Measurements from ENCODE around the gene TUBA4A.

The TUBA4A gene

GRCh38 chr2:219218732-219219701 lies 34.7 kb downstream of the TUBA4A start, which contains the start of gene ABCB6:
ABCB6 (minus strand) TSS chr2:219218958; CDS start chr2:219218673, 285 bp downstream.
- no peak for TF ChIP-seq CTCF (IDR thresholded peaks at IDR 0.05; ENCODE audit: low read depth, low read length, missing control alignments)

GRCh38 chr2:219218217-219218731 lies 35.4 kb downstream of the TUBA4A start:
- no peak for DNase-seq (ENCODE audit: extremely low read depth, low read depth)
- no peak for TF ChIP-seq CTCF (IDR thresholded peaks at IDR 0.05; ENCODE audit: low read depth, low read length, missing control alignments)
- H3K4me3 ChIP-seq (replicated peaks; ENCODE audit: low read depth, low read length), result peak overlapping the region; percentile 60

More at GRCh38 chr2:219218732-219219701, 34.7 kb downstream of the TUBA4A start, which contains the start of gene ABCB6:
- DNase-seq (ENCODE audit: extremely low read depth, low read depth), result no peak
- H3K4me3 ChIP-seq (replicated peaks; ENCODE audit: low read depth, low read length), result peak within 1 kb of the TSS; percentile 60

DNA sequence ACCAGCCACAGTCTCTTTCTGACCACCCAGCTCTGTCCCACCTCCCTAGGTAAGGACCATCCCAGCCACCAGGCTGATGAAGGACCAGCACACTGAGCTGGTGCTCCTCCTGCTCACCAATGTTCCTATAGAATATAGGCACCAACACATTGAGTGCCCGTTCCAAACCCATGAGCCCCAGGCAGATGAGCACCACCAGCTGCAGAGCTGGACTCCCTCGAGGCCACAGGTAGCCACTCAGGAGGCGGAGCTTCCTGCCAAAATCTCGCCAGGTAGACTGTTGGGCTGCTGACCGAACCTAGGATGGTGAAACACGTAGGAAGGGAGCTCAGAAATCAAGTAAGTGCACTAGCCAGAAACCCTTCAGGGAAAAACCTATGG lies 37.2 kb downstream of the TUBA4A start:
- H3K4me3 ChIP-seq (replicated peaks; ENCODE audit: low read depth, low read length), result no peak overlapping the region
- TF ChIP-seq CTCF (IDR thresholded peaks at IDR 0.05; ENCODE audit: low read depth, low read length, missing control alignments), result no peak
- DNase-seq (ENCODE audit: extremely low read depth, low read depth), result no peak

GRCh38 chr2:219215871-219216534 lies 37.7 kb downstream of the TUBA4A start:
- TF ChIP-seq CTCF (IDR thresholded peaks at IDR 0.05; ENCODE audit: low read depth, low read length, missing control alignments), result no peak
- H3K4me3 ChIP-seq (replicated peaks; ENCODE audit: low read depth, low read length), result no peak overlapping the region
- no peak for DNase-seq (ENCODE audit: extremely low read depth, low read depth)

DNA sequence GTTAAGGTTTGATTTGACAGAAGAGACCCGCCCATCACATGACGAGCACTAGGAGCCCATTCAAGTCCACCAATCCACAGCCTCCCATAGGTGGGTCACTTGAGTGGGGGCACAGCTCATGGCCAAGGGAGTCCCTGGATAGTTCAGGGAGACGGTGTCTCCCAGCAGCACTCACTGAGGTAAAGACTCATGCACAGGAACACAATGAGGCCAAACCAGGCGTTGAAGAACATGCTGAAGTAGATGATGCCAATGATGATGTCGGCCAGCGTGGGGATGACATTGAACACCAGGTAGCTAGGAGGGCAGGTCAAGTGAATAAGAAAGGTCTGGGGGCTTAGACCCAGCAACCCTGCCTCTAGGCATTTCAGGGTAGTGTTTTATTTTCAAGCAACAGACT lies 38.9 kb downstream of the TUBA4A start:
- H3K4me3 ChIP-seq (replicated peaks; ENCODE audit: low read depth, low read length), result no peak overlapping the region
- no peak for DNase-seq (ENCODE audit: extremely low read depth, low read depth)
- no peak for TF ChIP-seq CTCF (IDR thresholded peaks at IDR 0.05; ENCODE audit: low read depth, low read length, missing control alignments)

GRCh38 chr2:219214141-219214540 lies 39.6 kb downstream of the TUBA4A start:
- TF ChIP-seq CTCF (IDR thresholded peaks at IDR 0.05; ENCODE audit: low read depth, low read length, missing control alignments), result no peak
- DNase-seq (ENCODE audit: extremely low read depth, low read depth), result no peak

More at GRCh38 chr2:219214141-219214540, 39.6 kb downstream of the TUBA4A start:
- no peak overlapping the region for H3K4me3 ChIP-seq (replicated peaks; ENCODE audit: low read depth, low read length)
